Right renal cortex interstitium (tissue), 3 donors: ENCODE results near the gene IQUB. TPM values are rescaled to one million over a fixed set of nuclear protein-coding genes. Genes with fewer than 3 reads are reported as not detected.
A peak's percentile ranks its signal among the peaks of the same experiment; 100 is the strongest.
"Not testable (repeated sequence)": the region's sequence is repeated elsewhere in the genome, so short reads cannot be mapped to it uniquely, and the experiment has no call there.

Experiments used
- DNase-seq, 3 donors: peaks; one replicate each; pipeline ENCODE4 v3.0.0-alpha.2; 2013; ENCODE audit warnings: low read depth in 3 of 3, low spot score in 2 of 3
- polyA plus RNA-seq, 3 donors: library from polyadenylated mRNA; unstranded; fragments of 120-200 nt; gene quantifications; one replicate each; pipeline ENCODE4 v1.2.1, GENCODE V29; 2013; ENCODE audit not compliant: insufficient read length in 3 of 3

The IQUB gene
- polyA plus RNA-seq, 3 donors: 5.2 to 6.7 (median 6.2) TPM

DNA sequence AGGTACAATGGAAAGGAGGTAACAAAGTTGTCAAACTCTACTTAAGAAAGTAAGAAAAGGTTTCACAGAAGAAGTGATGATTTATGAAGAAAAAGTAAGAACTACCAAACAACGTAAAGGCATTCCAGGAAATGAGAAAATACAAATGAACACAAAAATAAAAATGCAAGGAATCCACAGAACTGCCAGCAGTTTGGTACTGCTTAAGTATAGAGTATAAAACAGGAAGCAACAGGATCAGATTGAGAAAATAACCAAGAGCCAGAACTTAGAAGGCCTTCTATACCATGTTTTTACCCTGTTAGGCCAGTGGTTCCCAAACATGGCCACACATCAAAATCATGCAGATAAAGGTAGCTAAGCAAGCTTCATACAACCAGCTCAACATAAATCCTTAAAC lies 14.0 kb upstream of the IQUB start:
- DNase-seq: no peak

DNA sequence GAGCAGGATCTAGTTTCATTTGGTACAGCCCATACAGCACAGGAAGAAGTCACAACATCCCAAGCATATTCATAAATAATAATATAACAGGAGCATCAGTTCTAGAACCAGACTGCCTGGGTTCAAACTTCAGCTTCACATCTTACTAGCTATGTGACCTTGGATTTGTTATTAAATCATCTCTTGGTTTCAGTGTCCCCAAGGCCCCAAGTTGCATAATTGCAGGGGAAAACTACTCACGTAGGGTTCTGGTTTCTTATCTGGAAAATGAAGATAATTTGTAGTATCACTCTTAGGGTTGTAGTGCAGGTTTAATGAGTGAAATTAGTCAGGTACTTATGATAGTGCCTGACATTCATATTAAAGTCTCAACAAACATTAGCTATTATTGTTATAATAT lies 5.5 kb upstream of the IQUB start:
- DNase-seq: no peak

DNA sequence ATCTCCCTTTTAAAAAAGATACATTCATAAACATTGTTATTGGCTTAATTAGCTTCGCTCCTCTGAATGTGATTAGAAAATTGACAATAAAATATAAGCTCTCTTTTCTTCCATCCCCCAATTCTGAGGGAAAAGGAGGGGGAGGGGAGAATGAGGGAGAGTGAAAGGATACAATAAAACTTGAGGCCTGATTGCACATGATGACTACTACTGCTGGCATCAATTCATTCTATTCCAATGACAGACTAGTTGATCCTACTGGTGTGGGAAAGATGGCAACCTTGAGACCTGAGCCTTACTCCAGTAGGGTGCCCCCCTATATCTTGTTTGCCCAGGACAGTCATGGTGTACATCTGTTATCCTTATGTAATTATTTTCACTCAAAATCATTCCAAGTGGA lies 4.5 kb upstream of the IQUB start:
- no peak for DNase-seq

DNA sequence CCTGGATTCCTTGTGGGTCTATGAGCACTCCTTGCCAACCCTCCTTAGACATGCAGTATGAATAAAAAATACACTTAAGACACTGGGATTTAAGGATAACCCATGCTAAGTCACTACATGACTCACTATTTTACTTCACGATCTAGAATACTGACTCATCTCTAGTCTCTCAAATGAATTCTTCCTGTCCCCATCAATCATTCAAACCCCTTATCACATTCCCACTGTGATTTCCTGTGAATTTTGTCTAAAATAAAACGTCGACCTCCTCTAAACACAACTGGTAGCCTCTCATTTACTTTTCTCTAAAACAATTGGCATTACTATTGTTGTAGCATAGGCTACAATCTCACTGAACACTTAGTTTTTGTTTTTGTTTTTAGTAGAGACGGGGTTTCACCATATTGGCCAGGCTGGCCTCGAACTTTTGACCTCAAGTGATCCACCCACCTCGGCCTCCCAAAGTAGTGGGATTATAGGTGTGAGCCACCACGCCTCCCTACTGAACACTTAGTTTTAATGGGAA lies 3.9 kb upstream of the IQUB start:
- DNase-seq: no peak

DNA sequence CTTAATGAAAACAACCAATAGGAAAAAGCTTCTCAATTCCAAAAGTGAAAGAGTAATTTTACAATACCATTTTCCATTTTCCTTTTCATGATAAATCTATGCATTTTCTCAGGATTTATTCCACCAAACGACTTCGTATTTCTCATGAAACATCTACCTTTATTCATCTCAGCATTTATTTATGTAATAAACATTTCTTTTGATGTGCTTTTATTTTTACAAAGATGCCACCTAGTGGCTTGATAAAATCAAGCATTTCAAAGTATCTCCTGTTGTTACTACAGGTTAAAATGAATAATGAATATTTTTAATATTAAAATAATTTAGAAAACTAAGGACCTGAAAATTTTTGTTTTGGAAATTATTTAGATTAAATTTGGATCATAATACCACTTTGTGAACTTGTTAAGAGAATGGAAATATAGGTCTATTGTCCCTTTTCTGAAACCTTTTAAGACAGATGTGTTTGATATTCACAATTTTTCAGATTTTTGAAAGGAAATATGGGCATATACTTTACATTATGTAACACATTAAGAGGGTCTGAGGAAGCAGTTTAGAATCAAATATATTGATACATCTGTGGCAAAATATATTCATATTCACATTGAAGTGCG lies 2.7 kb upstream of the IQUB start:
- DNase-seq: no peak

DNA sequence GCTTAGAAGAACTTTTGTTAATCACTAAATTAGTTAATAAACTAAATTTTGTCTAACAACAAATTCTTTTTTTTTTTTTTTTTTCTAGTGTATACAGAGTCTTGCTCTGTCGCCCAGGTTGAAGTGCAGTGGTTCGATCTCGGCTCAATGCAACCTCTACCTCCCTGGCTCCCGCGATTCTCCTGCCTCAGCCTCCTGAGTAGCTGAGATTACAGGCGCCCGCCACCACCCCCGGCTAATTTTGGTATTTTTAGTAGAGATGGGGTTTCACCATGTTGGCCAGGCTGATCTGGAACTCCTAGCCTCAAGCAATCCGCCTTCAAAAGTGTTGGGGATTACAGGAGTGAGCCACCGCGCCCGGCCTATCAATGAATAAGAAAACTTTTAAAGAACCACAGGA lies 1.1 kb upstream of the IQUB start:
- no peak for DNase-seq

DNA sequence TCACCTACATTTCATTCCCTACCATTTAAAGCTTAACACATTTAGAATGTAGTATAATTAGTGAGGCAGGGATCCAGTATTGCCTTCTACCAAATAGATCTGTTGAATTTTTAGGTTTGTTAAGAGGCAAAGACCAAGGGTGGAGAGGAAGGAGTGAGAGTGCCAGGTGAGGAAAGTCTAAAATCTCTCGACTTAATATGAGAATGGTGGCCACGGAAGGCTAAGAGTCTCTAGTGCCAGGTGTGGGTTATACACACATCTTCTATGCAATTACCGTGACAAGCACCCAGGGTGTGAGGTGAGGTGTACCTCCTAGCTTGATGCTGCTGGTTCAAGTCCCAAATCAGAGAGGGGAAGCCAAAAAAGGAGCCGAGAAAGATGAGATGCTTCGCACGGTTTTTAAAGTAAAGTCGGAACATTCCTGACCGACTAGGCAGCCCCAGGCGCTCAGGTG lies 439 bp downstream of the IQUB start:
- no peak for DNase-seq

DNA sequence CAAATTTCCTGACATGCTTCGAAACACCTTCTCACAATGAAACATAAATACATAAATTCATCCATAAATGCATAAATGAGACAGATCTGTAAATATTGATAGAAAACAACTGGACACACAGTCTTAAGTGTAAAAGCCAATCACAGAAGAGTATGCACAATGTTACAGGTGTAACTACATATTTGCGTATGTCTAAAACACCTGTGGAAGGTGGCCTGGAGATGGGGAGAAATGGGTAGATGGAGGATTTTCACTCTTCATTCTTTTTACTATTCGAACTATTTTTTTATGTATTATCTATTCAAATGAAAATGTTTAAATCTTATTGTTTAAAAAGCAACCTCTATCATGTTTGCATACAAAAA lies 860 bp downstream of the IQUB start:
- DNase-seq: no peak

DNA sequence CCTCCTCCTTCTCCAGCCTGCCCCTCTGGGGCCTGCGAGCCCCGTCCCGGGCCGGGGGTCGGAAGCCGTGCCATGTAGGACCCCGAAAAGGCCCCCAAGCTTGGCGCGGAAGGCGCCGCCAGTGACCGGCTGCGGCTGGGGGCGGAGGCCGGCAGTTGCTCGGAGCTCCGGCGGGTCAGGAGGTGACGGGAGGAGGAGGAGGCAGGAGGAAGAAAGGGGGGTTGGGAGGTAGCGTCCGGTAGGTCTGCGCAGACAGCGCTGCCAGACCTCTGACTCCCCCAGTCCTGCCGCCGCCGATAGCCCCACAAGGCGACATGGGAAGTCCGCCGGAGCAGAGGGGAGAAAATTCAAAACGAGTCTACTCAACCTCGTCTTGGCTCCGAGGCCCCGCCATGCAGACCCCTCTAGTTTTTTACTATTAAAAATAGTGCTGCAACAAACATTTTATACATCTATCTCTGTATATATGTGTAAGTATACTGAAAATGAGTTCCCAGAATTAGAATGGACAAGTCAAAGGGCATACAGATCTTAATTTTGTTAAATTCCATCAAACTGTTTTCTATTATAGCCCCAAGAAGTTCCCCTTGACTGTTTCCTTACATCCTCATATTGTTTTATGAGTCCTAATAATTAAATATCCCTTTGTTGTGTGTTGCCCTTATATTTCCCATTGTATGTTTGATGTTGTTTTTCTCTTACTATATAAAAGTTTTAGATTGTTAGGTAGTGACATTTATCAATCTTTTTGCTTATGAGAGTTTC lies 1.4 kb downstream of the IQUB start:
- DNase-seq: not testable (repeated sequence)

DNA sequence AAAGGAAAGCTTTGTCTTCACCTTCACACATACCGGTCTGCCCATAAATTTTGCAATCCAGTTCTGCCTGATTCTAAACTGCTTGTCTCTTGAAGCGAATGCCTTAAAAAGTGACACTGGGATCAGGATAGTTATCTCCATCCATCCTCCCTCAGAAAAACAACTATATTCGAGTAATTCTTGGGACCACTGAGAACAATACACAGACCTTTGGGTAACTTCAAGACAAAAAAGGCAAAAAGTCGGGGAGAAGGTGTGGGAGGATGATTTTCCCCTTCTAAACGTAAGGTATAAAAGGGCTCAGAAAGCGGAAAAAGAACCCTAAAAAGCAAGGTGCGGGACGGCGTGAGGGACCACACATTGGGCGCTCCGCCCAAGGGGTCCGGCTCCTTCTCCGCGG lies 2.1 kb downstream of the IQUB start:
- not testable (repeated sequence) for DNase-seq

DNA sequence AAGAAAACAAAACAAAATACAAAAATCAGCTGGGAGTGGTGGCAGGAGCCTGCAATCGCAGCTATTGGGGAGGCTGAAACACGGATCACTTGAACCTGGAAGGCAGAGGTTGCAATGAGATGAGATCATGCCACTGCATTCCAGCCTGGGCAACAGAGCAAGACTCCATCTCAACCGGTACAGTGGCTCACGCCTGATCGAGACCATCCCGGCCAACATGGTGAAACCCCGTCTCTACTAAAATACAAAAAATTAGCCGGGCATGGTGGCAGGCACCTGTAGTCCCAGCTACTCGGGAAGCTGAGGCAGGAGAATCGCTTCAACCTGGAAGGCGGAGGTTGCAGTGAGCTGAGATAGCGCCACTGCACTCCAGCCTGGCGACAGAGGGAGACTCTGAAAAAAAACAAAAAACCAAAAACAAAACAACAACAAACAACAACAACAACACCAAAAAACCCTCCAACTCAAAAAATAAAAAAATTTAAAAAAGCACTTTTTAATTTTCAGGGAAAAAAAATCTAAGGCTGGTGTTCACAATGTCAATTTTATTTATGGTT lies 4.3 kb downstream of the IQUB start:
- not testable (repeated sequence) for DNase-seq

DNA sequence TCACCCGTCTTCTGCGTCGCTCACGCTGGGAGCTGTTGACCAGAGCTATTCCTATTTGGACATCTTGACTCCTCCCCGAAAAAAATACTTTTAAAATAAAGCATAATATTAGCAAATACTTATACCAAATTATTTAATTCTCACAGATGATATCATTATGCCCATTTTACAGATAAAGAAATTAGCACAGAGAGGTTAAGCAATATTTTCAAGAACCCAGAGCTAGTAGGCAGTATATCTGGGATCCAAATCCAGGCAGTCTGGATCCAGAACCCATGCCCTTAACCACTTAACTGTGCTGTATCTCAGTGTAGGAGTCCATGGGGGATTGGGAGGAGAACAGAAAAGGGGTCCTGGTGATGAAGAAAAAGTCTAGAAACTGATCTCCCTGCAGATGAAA lies 6.1 kb downstream of the IQUB start:
- no peak for DNase-seq

DNA sequence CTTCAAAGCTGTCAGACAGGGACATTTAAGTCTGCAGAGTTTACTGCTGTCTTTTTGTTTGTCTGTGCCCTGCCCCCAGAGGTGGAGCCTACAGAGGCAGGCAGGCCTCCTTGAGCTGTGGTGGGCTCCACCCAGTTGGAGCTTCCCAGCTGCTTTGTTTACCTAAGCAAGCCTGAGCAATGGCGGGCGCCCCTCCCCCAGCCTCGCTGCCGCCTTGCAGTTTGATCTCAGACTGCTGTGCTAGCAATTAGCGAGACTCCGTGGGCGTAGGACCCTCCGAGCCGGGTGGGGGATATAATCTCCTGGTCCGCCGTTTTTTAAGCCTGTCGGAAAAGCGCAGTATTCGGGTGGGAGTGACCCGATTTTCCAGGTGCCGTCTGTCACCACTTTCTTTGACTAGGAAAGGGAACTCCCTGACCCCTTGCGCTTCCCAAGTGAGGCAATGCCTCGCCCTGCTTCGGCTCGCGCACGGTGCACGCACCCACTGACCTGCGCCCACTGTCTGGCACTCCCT lies 6.6 kb downstream of the IQUB start:
- DNase-seq: not testable (repeated sequence)

DNA sequence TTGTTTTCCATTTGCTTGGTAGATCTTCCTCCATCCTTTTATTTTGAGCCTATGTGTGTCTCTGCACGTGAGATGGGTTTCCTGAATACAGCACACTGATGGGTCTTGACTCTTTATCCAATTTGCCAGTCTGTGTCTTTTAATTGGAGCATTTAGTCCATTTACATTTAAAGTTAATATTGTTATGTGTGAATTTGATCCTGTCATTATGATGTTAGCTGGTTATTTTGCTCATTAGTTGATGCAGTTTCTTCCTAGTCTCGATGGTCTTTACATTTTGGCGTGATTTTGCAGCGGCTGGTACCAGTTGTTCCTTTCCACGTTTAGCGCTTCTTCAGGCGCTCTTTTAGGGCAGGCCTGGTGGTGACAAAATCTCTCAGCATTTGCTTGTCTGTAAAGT lies 7.9 kb downstream of the IQUB start:
- DNase-seq: not testable (repeated sequence)

DNA sequence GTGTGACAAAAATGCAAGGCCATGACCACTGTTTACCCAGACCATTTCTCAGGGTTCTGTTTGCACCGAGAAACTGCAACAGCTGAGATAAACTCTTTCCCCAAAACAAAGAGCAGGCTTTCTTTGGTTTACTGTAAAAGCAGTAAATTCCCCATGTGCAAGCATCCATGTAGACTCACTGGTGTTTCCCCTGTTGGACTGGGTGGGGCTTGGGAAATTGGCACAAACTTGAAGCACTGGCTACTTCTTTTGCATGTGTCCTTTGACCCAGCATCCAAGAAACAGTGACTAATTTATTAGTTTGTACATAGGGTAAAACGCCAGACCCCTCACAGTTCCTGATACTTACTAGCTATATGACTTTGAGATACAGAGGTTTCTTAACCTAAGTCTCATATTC lies 12.3 kb downstream of the IQUB start:
- peak; percentile 23 to 61 (median 29) for DNase-seq

DNA sequence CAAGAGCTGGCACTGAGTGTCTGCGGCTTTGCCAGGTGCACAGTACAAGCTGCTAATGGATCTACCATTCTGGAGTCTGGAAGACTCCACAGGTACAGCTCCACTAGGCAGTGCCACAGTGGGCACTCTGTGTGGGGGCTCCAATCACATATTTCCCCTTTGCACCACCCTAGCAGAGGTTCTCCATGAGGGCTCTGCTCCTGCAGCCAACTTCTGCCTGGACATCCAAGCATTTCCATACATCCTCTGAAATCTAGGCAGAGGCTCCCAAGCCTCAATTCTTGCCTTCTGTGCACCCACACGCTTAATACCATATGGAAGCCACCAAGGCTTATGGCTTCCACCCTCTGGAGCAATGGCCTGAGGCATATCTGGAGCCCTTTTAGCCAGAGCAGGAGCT lies 29.2 kb downstream of the IQUB start:
- no peak for DNase-seq

DNA sequence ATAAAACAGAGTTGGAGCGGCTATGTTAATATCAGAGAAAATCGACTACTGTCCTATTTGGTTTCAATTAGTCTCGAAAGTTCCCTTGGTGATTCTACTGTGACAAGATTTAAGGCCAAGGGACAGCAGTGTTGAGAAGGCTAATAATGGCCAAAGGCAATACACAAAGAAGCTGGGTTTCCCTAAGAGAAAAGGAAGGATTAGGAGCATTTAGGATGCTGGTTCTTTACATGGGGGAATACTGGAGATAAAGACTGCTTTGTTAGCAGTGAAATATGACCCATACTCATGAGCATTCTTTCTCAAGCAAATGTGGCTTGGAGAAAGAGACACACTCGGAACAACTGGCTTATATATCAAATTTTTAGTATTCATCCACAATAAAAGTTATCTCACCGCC lies 32.2 kb downstream of the IQUB start:
- DNase-seq: no peak

DNA sequence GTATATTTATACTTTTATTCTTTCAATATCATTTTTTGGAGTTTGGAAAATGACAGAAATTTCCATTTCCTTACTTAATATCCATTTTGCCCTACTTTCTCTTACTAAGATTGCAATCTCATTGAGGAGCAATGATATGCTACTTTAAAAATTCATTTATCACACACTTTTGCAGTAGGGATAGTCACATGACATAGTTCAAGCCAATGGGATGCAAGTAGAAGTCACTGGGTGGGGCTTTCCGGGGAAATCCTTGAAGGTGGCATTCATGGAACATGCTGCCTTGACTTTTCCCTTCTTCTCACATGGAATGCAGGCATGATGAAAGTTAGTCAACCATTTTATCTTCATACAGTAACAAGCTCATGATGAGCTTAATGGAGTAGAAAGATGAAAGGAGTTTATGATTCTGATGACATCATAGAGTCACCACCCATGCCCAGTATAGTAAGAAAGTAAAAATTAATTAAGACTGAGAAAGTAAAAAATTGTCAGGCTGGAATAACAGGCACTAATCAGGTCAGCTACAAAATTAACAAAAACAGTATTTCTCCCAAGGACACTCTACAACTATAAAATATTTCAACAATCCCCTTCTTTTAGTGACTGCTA lies 33.4 kb downstream of the IQUB start:
- no peak for DNase-seq

DNA sequence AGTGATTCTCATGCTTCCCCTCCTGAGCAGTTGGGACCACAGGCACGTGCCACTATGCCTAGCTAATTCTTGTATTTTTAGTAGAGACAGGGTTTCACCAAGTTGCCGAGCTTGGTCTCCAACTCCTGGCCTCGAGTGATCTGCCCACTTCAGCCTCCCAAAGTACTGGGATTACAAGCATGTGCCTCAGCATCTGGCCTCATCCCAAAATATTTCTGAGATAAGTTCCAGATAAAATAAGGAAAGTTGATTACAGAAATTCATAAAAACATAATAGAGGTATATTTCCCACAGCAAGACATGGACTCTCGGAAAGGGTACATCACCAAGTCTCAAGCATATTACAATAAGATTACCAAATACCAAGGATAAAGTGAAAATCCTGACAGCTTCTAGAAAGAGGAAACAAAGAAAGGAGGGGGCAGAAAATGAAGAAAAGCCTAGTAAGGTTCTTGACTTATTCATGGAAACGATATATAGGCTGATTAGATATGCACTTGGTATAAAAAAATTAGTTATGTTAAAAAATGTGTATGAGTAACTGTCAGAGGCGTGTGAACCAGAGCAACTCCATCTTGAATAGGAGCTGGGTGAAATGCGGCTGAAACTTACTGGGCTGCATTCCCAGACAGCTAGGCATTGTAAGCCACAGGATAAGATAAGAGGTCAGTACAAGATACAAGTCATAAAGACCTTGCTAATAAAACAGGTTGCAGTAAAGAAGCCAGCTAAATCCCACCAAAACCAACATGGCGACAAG lies 35.0 kb downstream of the IQUB start:
- DNase-seq: no peak

DNA sequence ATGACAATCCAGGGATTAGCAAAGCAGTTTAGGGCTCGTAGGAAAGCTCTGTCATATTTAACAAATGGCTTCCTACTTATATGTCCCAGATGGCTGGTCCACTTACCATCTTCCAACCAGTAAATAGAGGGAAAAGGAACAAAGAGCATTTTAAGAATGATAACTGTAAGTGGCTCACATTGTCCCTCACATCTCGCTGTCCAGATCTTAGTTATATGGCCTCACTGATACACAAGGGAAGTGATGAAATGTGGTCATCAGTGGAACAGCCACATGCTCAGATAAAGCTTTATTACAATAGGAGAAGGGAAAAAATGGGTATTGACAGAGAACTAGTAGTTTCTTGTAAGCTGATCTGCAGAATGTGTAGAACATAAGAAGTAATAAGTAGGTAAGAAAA lies 35.8 kb downstream of the IQUB start:
- DNase-seq: no peak

DNA sequence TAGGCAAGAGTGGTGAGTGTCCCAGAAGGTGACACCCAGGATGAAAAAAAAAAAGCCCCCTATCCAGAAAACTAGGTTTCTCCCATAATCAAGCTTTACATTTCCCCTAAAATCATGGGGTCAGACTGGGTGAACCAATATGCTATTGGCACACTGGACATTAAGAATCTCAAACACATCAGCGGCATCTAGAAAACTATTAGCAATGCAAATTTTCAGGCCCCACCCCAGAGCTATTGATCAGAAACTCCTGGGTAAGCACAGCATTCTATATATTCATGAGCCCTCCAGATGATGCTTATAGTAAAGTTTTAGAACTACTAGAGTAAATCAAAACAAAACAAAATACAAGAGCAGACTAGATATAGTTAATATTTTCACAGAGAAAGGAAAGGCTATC lies 36.4 kb downstream of the IQUB start:
- no peak for DNase-seq
